Measurements from ENCODE around the gene GBA3. TPM values are rescaled to one million over a fixed set of nuclear protein-coding genes. Genes with fewer than 3 reads are reported as not detected.

GBA3 gene
- total and polyA plus RNA-seq, 2 donors, result 0.28 to 0.37 TPM

DNA sequence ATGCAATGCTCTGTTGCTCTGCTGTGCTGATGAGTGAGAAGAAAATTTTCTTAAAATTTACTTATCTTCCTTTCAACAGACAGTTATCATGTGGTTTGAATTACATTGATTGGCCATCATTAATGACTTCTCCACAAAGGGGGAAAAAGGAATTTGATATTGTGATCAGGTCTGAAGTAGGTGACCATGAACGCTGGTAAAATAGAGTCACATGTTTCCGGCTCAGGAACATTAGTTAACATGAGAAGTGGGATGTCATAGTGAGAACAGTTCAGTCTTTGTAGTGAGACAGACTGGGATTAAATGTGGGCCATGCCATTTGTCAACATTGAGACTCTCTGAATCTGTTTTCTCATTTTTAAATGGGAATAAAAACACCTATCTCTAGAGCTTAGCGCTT is 50.6 kb downstream of the GBA3 start:
- no peak for DNase-seq (ENCODE audit: low read depth in 6 of 9, low spot score in 9 of 9)
- WGBS, result 97% methylated on average over 3 of the region's 3 CpGs
- Histone ChIP-seq H3K9me3 (ENCODE audit: control insufficient read depth in 2 of 2, insufficient read depth in 1 of 2, low read length in 1 of 2) (no peaks in the 10 kb centered on the region), H3K27ac (ENCODE audit: low read depth in 1 of 2, low read length in 1 of 2) (no peak overlapping the region), H3K4me3 (ENCODE audit: low read length in 2 of 2) (no peak overlapping the region), H3K36me3 (ENCODE audit: control insufficient read depth in 2 of 2, insufficient read depth in 2 of 2, low read length in 1 of 2) (no peaks in the 10 kb centered on the region), H3K4me1 (ENCODE audit: control insufficient read depth in 2 of 2, insufficient read depth in 2 of 2, low read length in 2 of 2) (no peaks in the 10 kb centered on the region), H3K27me3 (ENCODE audit: control insufficient read depth in 2 of 2, insufficient read depth in 1 of 2, low read length in 1 of 2) (no peaks in the 10 kb centered on the region)

DNA sequence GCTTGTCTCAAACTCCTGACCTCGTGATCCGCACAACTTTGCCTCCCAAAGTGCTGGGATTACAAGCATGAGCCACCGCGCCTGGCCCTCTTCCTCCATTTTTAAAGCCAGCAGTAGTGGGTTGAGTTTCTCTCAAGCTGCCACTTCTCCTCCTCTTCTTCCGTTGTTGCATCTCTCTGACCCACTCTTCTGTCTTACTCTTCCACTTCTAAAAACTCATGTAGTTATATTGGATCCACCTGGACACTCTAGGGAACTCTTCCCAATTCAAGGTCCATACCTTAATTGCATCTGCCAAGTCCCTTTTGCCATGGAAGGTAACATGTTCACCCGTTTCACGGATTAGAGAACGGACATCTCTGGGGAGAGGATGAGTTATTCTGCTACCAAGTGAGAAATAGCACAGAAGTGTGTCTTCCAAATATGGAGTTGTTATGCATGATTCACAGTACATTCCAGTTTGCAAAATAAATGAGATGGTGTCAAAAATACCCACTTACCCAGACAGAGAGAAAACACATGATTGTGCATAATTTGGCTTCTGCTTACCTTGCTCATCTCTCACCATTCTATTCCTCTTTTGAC is 51.8 kb downstream of the GBA3 start:
- H3K27ac ChIP-seq (ENCODE audit: low read depth in 1 of 2, low read length in 1 of 2), result no peak overlapping the region
- WGBS, result 97% methylated on average over 8 of the region's 8 CpGs
- H3K36me3 ChIP-seq (ENCODE audit: control insufficient read depth in 2 of 2, insufficient read depth in 2 of 2, low read length in 1 of 2), result no peaks in the 10 kb centered on the region
- DNase-seq (ENCODE audit: low read depth in 6 of 9, low spot score in 9 of 9), result no peak
- no peaks in the 10 kb centered on the region for H3K4me1 ChIP-seq (ENCODE audit: control insufficient read depth in 2 of 2, insufficient read depth in 2 of 2, low read length in 2 of 2)
- H3K4me3 ChIP-seq (ENCODE audit: low read length in 2 of 2), result no peak overlapping the region
- H3K27me3 ChIP-seq (ENCODE audit: control insufficient read depth in 2 of 2, insufficient read depth in 1 of 2, low read length in 1 of 2), result no peaks in the 10 kb centered on the region
- no peaks in the 10 kb centered on the region for H3K9me3 ChIP-seq (ENCODE audit: control insufficient read depth in 2 of 2, insufficient read depth in 1 of 2, low read length in 1 of 2)

DNA sequence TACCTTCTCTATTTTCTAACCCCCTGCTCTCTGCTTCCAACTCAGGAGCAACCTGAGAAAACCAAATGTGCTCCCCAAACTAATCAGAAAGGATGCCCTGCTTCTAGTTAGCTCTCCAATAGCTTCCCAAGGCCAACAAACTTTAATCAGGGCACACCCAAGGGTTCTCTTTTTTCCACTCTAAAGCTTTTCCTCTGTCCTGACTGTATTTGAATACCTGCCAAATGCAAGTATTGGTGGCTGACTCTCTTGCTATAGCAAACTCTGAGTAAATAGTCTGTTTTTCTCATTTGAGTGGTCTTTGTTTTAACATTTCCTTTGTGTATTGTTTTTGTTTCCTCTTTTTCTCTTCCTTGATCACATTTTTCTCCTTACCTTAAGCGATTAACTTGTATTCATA is 52.5 kb downstream of the GBA3 start:
- Histone ChIP-seq H3K27ac (ENCODE audit: low read depth in 1 of 2, low read length in 1 of 2) (no peak overlapping the region), H3K36me3 (ENCODE audit: control insufficient read depth in 2 of 2, insufficient read depth in 2 of 2, low read length in 1 of 2) (no peaks in the 10 kb centered on the region), H3K4me3 (ENCODE audit: low read length in 2 of 2) (no peak overlapping the region), H3K4me1 (ENCODE audit: control insufficient read depth in 2 of 2, insufficient read depth in 2 of 2, low read length in 2 of 2) (no peaks in the 10 kb centered on the region), H3K9me3 (ENCODE audit: control insufficient read depth in 2 of 2, insufficient read depth in 1 of 2, low read length in 1 of 2) (no peaks in the 10 kb centered on the region), H3K27me3 (ENCODE audit: control insufficient read depth in 2 of 2, insufficient read depth in 1 of 2, low read length in 1 of 2) (no peaks in the 10 kb centered on the region)
- no peak for DNase-seq (ENCODE audit: low read depth in 6 of 9, low spot score in 9 of 9)
- WGBS, result 94% methylated on average over 1 of the region's 1 CpG

DNA sequence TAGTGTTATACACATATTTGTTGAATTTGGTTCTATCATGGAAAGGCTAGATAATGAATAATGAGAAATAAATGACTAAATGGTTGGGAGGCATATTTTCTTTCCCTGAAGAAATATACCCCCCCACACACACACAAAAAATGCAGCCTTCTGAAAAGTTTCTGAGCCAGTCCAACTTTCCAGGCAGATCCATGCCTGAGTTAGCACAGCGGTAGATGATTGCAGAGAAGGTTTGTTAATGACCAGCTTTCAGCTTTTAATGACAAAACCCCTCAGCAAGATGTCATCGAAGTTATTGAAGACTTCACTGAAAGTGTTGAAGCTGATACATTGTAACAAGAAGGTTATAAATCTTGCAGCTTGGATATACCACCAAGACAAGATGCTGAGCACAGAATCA is 61.4 kb downstream of the GBA3 start:
- H3K27ac ChIP-seq (ENCODE audit: low read depth in 1 of 2, low read length in 1 of 2), result no peak overlapping the region
- WGBS, result 91% methylated on average over 2 of the region's 2 CpGs

DNA sequence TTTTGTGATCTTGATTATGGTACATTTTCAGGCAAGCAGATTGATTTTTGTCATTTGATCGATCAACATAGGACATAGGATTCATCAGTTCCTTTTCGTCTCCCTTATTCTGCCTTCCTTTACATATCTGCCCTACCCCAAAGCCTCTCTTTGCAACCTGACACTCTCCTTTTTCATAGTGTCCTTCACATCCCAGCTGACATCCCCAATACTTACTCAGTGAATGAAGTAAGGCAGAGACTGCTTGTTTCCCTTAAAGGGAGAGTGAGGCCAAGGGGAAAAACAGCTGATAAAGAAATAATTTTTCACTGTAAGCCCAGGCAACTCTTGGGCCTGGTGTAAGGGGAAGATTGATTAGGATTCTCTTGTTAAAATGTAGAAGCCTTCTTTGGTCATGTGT is 69.8 kb downstream of the GBA3 start:
- H3K9me3 ChIP-seq (ENCODE audit: control insufficient read depth in 2 of 2, insufficient read depth in 1 of 2, low read length in 1 of 2), result no peaks in the 10 kb centered on the region
- no peaks in the 10 kb centered on the region for H3K27me3 ChIP-seq (ENCODE audit: control insufficient read depth in 2 of 2, insufficient read depth in 1 of 2, low read length in 1 of 2)
- DNase-seq (ENCODE audit: low read depth in 6 of 9, low spot score in 9 of 9), result no peak
- H3K36me3 ChIP-seq (ENCODE audit: control insufficient read depth in 2 of 2, insufficient read depth in 2 of 2, low read length in 1 of 2), result no peaks in the 10 kb centered on the region
- H3K4me3 ChIP-seq (ENCODE audit: low read length in 2 of 2), result no peak overlapping the region
- 93% methylated on average over 2 of the region's 2 CpGs for WGBS
- no peaks in the 10 kb centered on the region for H3K4me1 ChIP-seq (ENCODE audit: control insufficient read depth in 2 of 2, insufficient read depth in 2 of 2, low read length in 2 of 2)
- no peak overlapping the region for H3K27ac ChIP-seq (ENCODE audit: low read depth in 1 of 2, low read length in 1 of 2)

More for the DNA sequence above, 61.4 kb downstream of the GBA3 start:
- DNase-seq (ENCODE audit: low read depth in 6 of 9, low spot score in 9 of 9), result no peak
- no peaks in the 10 kb centered on the region for H3K9me3 ChIP-seq (ENCODE audit: control insufficient read depth in 2 of 2, insufficient read depth in 1 of 2, low read length in 1 of 2)
- H3K36me3 ChIP-seq (ENCODE audit: control insufficient read depth in 2 of 2, insufficient read depth in 2 of 2, low read length in 1 of 2), result no peaks in the 10 kb centered on the region
- H3K4me1 ChIP-seq (ENCODE audit: control insufficient read depth in 2 of 2, insufficient read depth in 2 of 2, low read length in 2 of 2), result no peaks in the 10 kb centered on the region
- H3K27me3 ChIP-seq (ENCODE audit: control insufficient read depth in 2 of 2, insufficient read depth in 1 of 2, low read length in 1 of 2), result no peaks in the 10 kb centered on the region
- H3K4me3 ChIP-seq (ENCODE audit: low read length in 2 of 2), result no peak overlapping the region

DNA sequence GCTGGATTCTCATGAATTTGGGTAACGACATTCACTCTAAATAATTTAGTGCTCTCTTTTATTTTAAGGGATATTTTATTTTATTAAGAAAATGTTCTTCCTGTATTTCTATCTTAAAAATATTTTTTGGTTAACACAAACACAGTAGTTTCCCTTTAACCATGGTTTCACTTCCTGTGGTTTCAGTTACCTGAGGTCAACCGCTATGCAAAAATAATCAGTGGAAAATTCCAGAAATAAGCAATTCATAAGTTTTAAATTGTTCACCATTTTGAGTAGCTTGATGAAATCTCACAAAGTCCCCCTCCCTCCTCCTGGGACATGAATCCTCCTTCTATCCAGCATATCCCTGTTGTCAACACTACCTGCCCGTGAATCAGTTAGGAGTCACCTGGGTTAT is 71.4 kb downstream of the GBA3 start:
- DNase-seq (ENCODE audit: low read depth in 6 of 9, low spot score in 9 of 9), result no peak
- WGBS, result 74% methylated on average over 3 of the region's 3 CpGs
- Histone ChIP-seq H3K27ac (ENCODE audit: low read depth in 1 of 2, low read length in 1 of 2) (no peak overlapping the region), H3K36me3 (ENCODE audit: control insufficient read depth in 2 of 2, insufficient read depth in 2 of 2, low read length in 1 of 2) (no peaks in the 10 kb centered on the region), H3K27me3 (ENCODE audit: control insufficient read depth in 2 of 2, insufficient read depth in 1 of 2, low read length in 1 of 2) (no peaks in the 10 kb centered on the region), H3K4me3 (ENCODE audit: low read length in 2 of 2) (no peak overlapping the region), H3K4me1 (ENCODE audit: control insufficient read depth in 2 of 2, insufficient read depth in 2 of 2, low read length in 2 of 2) (no peaks in the 10 kb centered on the region), H3K9me3 (ENCODE audit: control insufficient read depth in 2 of 2, insufficient read depth in 1 of 2, low read length in 1 of 2) (no peaks in the 10 kb centered on the region)

DNA sequence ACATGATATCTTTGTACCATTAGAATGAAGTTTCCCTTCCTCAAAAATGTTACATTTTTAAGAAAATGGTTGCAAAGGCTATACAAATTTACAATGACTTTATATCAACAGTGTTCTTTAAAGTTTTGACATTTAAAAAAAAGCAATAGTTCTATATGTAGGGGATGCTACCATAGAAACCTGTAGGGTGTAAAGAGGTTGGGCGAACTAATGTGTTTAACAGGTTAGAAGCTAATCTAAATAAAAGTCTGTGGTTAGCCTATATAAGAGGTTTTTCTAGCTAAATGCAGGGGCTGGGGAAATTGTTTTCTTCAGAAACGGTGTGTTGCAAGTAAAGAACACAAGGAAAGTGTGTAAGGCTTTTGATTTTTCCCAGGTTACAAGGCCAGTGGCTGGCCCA is 73.3 kb downstream of the GBA3 start:
- Histone ChIP-seq H3K4me3 (ENCODE audit: low read length in 2 of 2) (no peak overlapping the region), H3K4me1 (ENCODE audit: control insufficient read depth in 2 of 2, insufficient read depth in 2 of 2, low read length in 2 of 2) (no peaks in the 10 kb centered on the region), H3K27ac (ENCODE audit: low read depth in 1 of 2, low read length in 1 of 2) (no peak overlapping the region), H3K27me3 (ENCODE audit: control insufficient read depth in 2 of 2, insufficient read depth in 1 of 2, low read length in 1 of 2) (no peaks in the 10 kb centered on the region), H3K9me3 (ENCODE audit: control insufficient read depth in 2 of 2, insufficient read depth in 1 of 2, low read length in 1 of 2) (no peaks in the 10 kb centered on the region), H3K36me3 (ENCODE audit: control insufficient read depth in 2 of 2, insufficient read depth in 2 of 2, low read length in 1 of 2) (no peaks in the 10 kb centered on the region)
- WGBS, result 81% methylated on average over 2 of the region's 2 CpGs
- no peak for DNase-seq (ENCODE audit: low read depth in 6 of 9, low spot score in 9 of 9)

DNA sequence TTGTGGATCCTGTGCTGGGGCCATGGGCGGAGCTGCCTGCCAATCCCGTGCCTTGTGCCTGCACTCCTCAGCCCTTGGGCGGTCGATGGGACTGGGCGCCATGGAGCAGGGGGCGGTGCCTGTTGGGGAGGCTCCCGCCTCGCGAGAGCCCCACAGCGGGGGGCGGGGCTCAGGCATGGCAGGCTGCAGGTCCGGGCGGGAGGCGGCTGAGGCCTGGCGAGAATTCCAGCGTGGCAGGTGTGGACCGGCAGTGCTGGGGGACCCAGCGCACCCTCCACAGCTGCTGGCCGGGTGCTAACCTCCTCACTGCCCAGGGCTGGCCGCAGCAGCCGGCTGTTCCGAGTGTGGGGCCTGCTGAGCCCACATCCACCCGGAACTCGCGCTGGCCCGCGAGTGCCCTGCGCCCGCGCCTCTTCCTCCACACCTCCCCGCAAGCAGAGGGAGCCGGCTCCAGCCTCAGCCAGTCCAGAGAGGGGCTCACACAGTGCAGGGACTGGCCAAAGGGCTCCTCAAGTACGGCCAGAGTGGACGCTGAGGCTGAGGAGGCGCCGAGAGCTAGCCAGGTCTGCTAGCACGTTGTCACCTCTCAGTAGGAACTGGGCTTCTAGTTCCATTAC is 85.9 kb downstream of the GBA3 start:
- Histone ChIP-seq H3K36me3 (ENCODE audit: control insufficient read depth in 2 of 2, insufficient read depth in 2 of 2, low read length in 1 of 2) (no peaks in the 10 kb centered on the region), H3K9me3 (ENCODE audit: control insufficient read depth in 2 of 2, insufficient read depth in 1 of 2, low read length in 1 of 2) (peaks cover 0 to 1% of the 10 kb centered on the region in 2 donors), H3K27me3 (ENCODE audit: control insufficient read depth in 2 of 2, insufficient read depth in 1 of 2, low read length in 1 of 2) (no peaks in the 10 kb centered on the region), H3K4me1 (ENCODE audit: control insufficient read depth in 2 of 2, insufficient read depth in 2 of 2, low read length in 2 of 2) (no peaks in the 10 kb centered on the region), H3K27ac (ENCODE audit: low read depth in 1 of 2, low read length in 1 of 2) (no peak overlapping the region), H3K4me3 (ENCODE audit: low read length in 2 of 2) (no peak overlapping the region)
- WGBS, result 98% methylated on average over 37 of the region's 37 CpGs
- no peak for DNase-seq (ENCODE audit: low read depth in 6 of 9, low spot score in 9 of 9)

DNA sequence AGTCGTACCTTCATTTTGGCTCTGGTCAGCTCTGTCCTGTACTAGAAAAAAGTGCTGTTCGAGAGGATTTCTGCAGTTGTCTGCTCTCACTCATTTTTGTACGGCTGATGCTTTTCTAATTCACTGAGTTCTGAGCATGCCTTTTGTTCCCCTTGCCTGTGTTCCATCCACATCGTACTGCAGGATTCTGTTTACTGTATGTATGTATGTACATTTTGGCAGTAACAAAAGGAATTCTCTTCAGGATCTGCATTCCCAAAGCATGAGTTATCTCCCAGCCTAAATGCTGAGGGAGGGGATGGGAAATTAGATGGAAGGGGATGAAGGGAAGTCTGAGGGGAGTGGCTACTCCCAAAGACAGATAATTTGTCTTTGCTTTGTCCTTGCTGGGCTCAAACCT is 87.6 kb downstream of the GBA3 start:
- H3K9me3 ChIP-seq (ENCODE audit: control insufficient read depth in 2 of 2, insufficient read depth in 1 of 2, low read length in 1 of 2), result peaks cover 0 to 1% of the 10 kb centered on the region in 2 donors
- H3K36me3 ChIP-seq (ENCODE audit: control insufficient read depth in 2 of 2, insufficient read depth in 2 of 2, low read length in 1 of 2), result no peaks in the 10 kb centered on the region
- H3K27ac ChIP-seq (ENCODE audit: low read depth in 1 of 2, low read length in 1 of 2), result no peak overlapping the region
- H3K4me1 ChIP-seq (ENCODE audit: control insufficient read depth in 2 of 2, insufficient read depth in 2 of 2, low read length in 2 of 2), result no peaks in the 10 kb centered on the region
- H3K4me3 ChIP-seq (ENCODE audit: low read length in 2 of 2), result no peak overlapping the region
- DNase-seq (ENCODE audit: low read depth in 6 of 9, low spot score in 9 of 9), result no peak
- WGBS, result 89% methylated on average over 4 of the region's 4 CpGs
- H3K27me3 ChIP-seq (ENCODE audit: control insufficient read depth in 2 of 2, insufficient read depth in 1 of 2, low read length in 1 of 2), result no peaks in the 10 kb centered on the region
